Fibroblast of lung (primary cell): ENCODE measurements around the gene TPX2. TPM values are rescaled to one million over a fixed set of nuclear protein-coding genes. Genes with fewer than 3 reads are reported as not detected.

Experiments used
- DNase-seq, 2 donors: peaks; one replicate each; pipeline versions ENCODE4 v3.0.0 to v3.0.0-alpha.2; 2010; ENCODE audit warnings: low read depth in 2 of 2
- H2AFZ ChIP-seq: 2 replicates; pipeline ENCODE4 v1.5.1; 2012; ENCODE audit warnings: low read length, control low read depth, inconsistent platforms
- H3K27ac ChIP-seq: 2 replicates; pipeline ENCODE4 v1.5.1; 2011; ENCODE audit warnings: low read length, control low read depth; ENCODE audit not compliant: insufficient read depth
- H3K27me3 ChIP-seq: 2 replicates; pipeline ENCODE4 v1.5.1; 2011; ENCODE audit warnings: mild to moderate bottlenecking, low read length; ENCODE audit not compliant: control insufficient read depth, insufficient read depth
- H3K36me3 ChIP-seq: 2 replicates; pipeline ENCODE4 v1.5.1; 2011; ENCODE audit warnings: low read length; ENCODE audit not compliant: control insufficient read depth, insufficient read depth
- H3K4me1 ChIP-seq: 2 replicates; pipeline ENCODE4 v1.5.1; 2011; ENCODE audit warnings: low read length; ENCODE audit not compliant: control insufficient read depth, insufficient read depth; ENCODE audit errors: extremely low read depth
- H3K4me2 ChIP-seq: 2 replicates; pipeline ENCODE4 v1.5.1; 2011; ENCODE audit warnings: low read length, control low read depth; ENCODE audit not compliant: insufficient read depth; ENCODE audit errors: extremely low read depth
- H3K4me3 ChIP-seq, 4 experiments: fragments of 200-600 bp in 1 of 4; sonication (generic) in 1 of 4; replicated peaks in 1 of 4; 2 replicates each; pipeline ENCODE4 v1.5.1; 2011 to 2016; ENCODE audit warnings: low read length in 4 of 4, low read depth in 3 of 4, mild to moderate bottlenecking in 3 of 4, control low read depth in 2 of 4, inconsistent platforms in 1 of 4, mixed read lengths in 1 of 4; ENCODE audit not compliant: insufficient read depth in 1 of 4; ENCODE audit errors: control extremely low read depth in 1 of 4
- H3K79me2 ChIP-seq: 2 replicates; pipeline ENCODE4 v1.5.1; 2012; ENCODE audit warnings: mild to moderate bottlenecking, low read length, inconsistent platforms; ENCODE audit not compliant: control insufficient read depth, insufficient read depth
- H3K9ac ChIP-seq: 2 replicates; pipeline ENCODE4 v1.5.1; 2011; ENCODE audit warnings: mild to moderate bottlenecking, low read length, control low read depth; ENCODE audit not compliant: insufficient read depth
- H3K9me3 ChIP-seq: 2 replicates; pipeline ENCODE4 v1.5.1; 2012; ENCODE audit warnings: low read depth, low read length; ENCODE audit not compliant: control insufficient read depth, insufficient read depth
- H4K20me1 ChIP-seq: 2 replicates; pipeline ENCODE4 v1.5.1; 2011; ENCODE audit warnings: low read length; ENCODE audit not compliant: control insufficient read depth, insufficient read depth; ENCODE audit errors: extremely low read depth
- EZH2 ChIP-seq: IDR thresholded peaks from 2 replicates; pipeline ENCODE4 v1.5.1; 2012; ENCODE audit warnings: low read length, control low read depth, mild to moderate bottlenecking; ENCODE audit errors: missing control alignments
- polyA plus RNA-seq, 2 donors: library from polyadenylated mRNA; depleted of rRNA in 1 of 2; stranded (reverse) in 1 of 2; unstranded in 1 of 2; fragments of >200 nt; gene quantifications; 2 replicates each; pipeline ENCODE4 v1.2.1, GENCODE V29; 2011 to 2012; ENCODE audit warnings: missing spikeins in 1 of 2
- total RNA-seq: library from RNA; depleted of rRNA; stranded (reverse); fragments of >200 nt; gene quantifications from 2 replicates; pipeline ENCODE4 v1.2.1, GENCODE V29; 2014
- TF ChIP-seq, protein P1 (sequence below), 2 donors: IDR thresholded peaks in 1 of 2; conservative IDR thresholded peaks in 1 of 2; 1 replicate in 1 of 2; 2 replicates in 1 of 2; pipeline ENCODE4 v1.5.1; 2011 to 2012; ENCODE audit warnings: low read length in 2 of 2, control low read depth in 1 of 2, inconsistent platforms in 1 of 2, low read depth in 1 of 2, mild to moderate bottlenecking in 1 of 2

TPX2 gene
- total and polyA plus RNA-seq, 2 donors (not counting 1 experiment from before 2014, with no cell fraction given) = 19.9 to 21.0 TPM

DNA sequence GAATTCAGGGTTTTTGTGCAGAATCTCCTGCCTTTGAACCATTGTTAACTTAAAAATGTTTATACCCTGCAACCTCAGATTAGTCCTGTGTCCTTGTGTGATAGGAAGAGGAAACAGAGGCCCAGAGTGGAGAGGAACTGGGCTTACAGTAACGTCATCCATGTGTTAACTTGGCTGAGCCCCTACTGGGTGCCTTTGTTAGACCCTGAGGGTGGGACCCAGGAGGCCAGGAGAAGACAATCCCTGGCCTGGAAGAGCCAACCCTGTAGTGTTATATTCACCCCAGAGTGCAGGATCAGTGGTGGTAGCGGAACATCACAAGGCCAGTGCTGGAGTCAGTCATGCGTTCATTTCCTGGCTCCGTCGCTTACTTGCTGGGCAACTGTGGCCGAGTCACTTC, 90.6 kb downstream of the TPX2 start:
- H3K36me3 ChIP-seq = no peaks in the 10 kb centered on the region
- no peaks in the 10 kb centered on the region for H4K20me1 ChIP-seq
- no peaks in the 10 kb centered on the region for H3K79me2 ChIP-seq
- H3K4me2 ChIP-seq = no peak overlapping the region
- H3K4me3 ChIP-seq = no peak overlapping the region
- no peaks in the 10 kb centered on the region for H3K9me3 ChIP-seq
- DNase-seq = no peak
- no peaks in the 10 kb centered on the region for H3K4me1 ChIP-seq
- TF ChIP-seq EZH2 = no peak
- TF ChIP-seq, protein P1, sequence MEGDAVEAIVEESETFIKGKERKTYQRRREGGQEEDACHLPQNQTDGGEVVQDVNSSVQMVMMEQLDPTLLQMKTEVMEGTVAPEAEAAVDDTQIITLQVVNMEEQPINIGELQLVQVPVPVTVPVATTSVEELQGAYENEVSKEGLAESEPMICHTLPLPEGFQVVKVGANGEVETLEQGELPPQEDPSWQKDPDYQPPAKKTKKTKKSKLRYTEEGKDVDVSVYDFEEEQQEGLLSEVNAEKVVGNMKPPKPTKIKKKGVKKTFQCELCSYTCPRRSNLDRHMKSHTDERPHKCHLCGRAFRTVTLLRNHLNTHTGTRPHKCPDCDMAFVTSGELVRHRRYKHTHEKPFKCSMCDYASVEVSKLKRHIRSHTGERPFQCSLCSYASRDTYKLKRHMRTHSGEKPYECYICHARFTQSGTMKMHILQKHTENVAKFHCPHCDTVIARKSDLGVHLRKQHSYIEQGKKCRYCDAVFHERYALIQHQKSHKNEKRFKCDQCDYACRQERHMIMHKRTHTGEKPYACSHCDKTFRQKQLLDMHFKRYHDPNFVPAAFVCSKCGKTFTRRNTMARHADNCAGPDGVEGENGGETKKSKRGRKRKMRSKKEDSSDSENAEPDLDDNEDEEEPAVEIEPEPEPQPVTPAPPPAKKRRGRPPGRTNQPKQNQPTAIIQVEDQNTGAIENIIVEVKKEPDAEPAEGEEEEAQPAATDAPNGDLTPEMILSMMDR (conservative IDR thresholded peaks at IDR 0.05 in 1 of 2, IDR thresholded peaks at IDR 0.05 in 1 of 2; ENCODE audit: low read depth in 1 of 2, low read length in 2 of 2) = no peak
- no peak overlapping the region for H2AFZ ChIP-seq
- H3K27ac ChIP-seq = no peak overlapping the region
- no peaks in the 10 kb centered on the region for H3K27me3 ChIP-seq
- H3K9ac ChIP-seq = no peak overlapping the region

DNA sequence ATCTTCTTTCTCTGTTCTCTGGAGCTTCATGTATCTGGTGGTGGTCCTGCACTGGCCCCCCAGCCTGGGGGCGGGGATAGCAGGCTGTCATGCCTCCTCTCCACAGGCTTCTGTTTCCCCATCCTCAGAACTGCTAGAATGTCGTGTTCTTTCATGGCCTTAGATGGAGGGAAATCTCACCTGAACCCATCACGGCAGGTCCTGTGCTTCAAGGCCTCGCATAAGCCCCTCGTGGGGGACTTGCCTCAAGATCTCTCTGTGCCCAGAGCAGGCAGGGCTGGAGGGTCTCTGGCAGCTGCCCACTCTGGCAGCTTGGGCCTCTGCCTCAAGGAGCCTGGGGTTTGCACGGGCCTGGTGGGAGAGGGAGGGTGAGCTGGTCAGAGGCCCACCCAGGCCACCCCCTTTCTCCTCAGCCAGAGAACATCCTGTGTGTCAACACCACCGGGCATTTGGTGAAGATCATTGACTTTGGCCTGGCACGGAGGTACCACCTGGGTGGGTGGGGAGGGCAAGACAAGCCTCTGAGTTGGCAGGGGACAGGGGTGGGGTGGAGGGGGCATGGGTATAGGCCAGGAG, 91.4 kb downstream of the TPX2 start:
- DNase-seq = no peak
- Histone ChIP-seq H3K79me2 (no peaks in the 10 kb centered on the region), H3K9me3 (no peaks in the 10 kb centered on the region), H3K4me1 (peaks cover 3% of the 10 kb centered on the region), H3K9ac (no peak overlapping the region), H2AFZ (no peak overlapping the region), H3K27me3 (no peaks in the 10 kb centered on the region), H3K27ac (no peak overlapping the region), H3K36me3 (no peaks in the 10 kb centered on the region), H3K4me3 (no peak overlapping the region), H3K4me2 (no peak overlapping the region), H4K20me1 (no peaks in the 10 kb centered on the region)
- TF ChIP-seq EZH2 = no peak
- TF ChIP-seq, protein P1 (conservative IDR thresholded peaks at IDR 0.05 in 1 of 2, IDR thresholded peaks at IDR 0.05 in 1 of 2; ENCODE audit: low read depth in 1 of 2, low read length in 2 of 2) = no peak

DNA sequence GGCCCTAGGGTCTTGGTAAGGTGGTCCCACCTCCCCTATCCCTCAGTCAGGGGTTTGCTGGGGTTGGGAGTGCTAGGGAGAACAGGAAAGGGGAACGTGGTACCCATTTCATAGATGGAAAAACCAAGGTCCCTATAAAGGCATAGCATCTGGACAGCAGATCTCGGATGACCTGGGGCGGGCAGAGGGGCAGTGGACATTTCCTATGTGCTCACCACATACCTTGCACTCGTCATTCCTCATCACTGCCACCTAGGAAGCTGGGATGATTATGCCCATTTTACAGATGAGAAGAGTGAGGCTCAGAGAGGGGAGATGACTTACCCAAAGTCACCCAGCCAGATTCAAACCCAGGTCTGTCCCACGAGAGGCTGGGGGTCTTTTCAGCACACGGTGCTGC, 92.1 kb downstream of the TPX2 start:
- Histone ChIP-seq H3K36me3 (no peaks in the 10 kb centered on the region), H4K20me1 (no peaks in the 10 kb centered on the region), H3K79me2 (no peaks in the 10 kb centered on the region), H3K9me3 (no peaks in the 10 kb centered on the region), H2AFZ (no peak overlapping the region), H3K27ac (no peak overlapping the region), H3K9ac (no peak overlapping the region), H3K4me1 (peaks cover 8% of the 10 kb centered on the region), H3K27me3 (no peaks in the 10 kb centered on the region), H3K4me2 (no peak overlapping the region), H3K4me3 (no peak overlapping the region)
- no peak for DNase-seq
- TF ChIP-seq, protein P1 (conservative IDR thresholded peaks at IDR 0.05 in 1 of 2, IDR thresholded peaks at IDR 0.05 in 1 of 2; ENCODE audit: low read depth in 1 of 2, low read length in 2 of 2) = no peak
- no peak for TF ChIP-seq EZH2
